Measurements from ENCODE around the gene WFIKKN2.
"Not testable (repeated sequence)": the region's sequence is repeated elsewhere in the genome, so short reads cannot be mapped to it uniquely, and the experiment has no call there.

Gene WFIKKN2

GRCh38 chr17:50835301-50836234, at the start of gene WFIKKN2:
Gene WFIKKN2, plus strand, starts transcription at chr17:50835586. Its CDS starts 352 bp downstream, at chr17:50835938.
- no peak for DNase-seq (ENCODE audit: low read depth)

- peak; percentile 85 for DNase-seq (ENCODE audit: low read depth)
Measured at GRCh38 chr17:50785946-50786570, 49.3 kb upstream of the WFIKKN2 start.

- DNase-seq (ENCODE audit: low read depth): no peak
Measured at GRCh38 chr17:50787106-50787505, 48.3 kb upstream of the WFIKKN2 start.

- DNase-seq (ENCODE audit: low read depth): no peak
Measured at GRCh38 chr17:50790618-50791017, 44.8 kb upstream of the WFIKKN2 start.

GRCh38 chr17:50792132-50792531, 43.3 kb upstream of the WFIKKN2 start:
- no peak for DNase-seq (ENCODE audit: low read depth)

- no peak for DNase-seq (ENCODE audit: low read depth)
Measured at GRCh38 chr17:50793007-50793406, 42.4 kb upstream of the WFIKKN2 start.

- DNase-seq (ENCODE audit: low read depth): no peak
Measured at GRCh38 chr17:50794361-50794760, 41.0 kb upstream of the WFIKKN2 start.

- DNase-seq (ENCODE audit: low read depth): peak; percentile 31
Measured at GRCh38 chr17:50797135-50797810, 38.1 kb upstream of the WFIKKN2 start.

- DNase-seq (ENCODE audit: low read depth): no peak
Measured at GRCh38 chr17:50798424-50799288, 36.7 kb upstream of the WFIKKN2 start.

GRCh38 chr17:50799582-50799981, 35.8 kb upstream of the WFIKKN2 start:
- no peak for DNase-seq (ENCODE audit: low read depth)

- no peak for DNase-seq (ENCODE audit: low read depth)
Measured at GRCh38 chr17:50800196-50800700, 35.1 kb upstream of the WFIKKN2 start.

- no peak for DNase-seq (ENCODE audit: low read depth)
Measured at GRCh38 chr17:50802609-50803571, 32.5 kb upstream of the WFIKKN2 start.

GRCh38 chr17:50803676-50804075, 31.7 kb upstream of the WFIKKN2 start:
- no peak for DNase-seq (ENCODE audit: low read depth)

- not testable (repeated sequence) for DNase-seq (ENCODE audit: low read depth)
Measured at GRCh38 chr17:50804749-50805475, 30.5 kb upstream of the WFIKKN2 start.

GRCh38 chr17:50805486-50805885, 29.9 kb upstream of the WFIKKN2 start:
- no peak for DNase-seq (ENCODE audit: low read depth)

GRCh38 chr17:50806141-50806643, 29.2 kb upstream of the WFIKKN2 start:
- peak; percentile 30 for DNase-seq (ENCODE audit: low read depth)

GRCh38 chr17:50807009-50807408, 28.4 kb upstream of the WFIKKN2 start:
- DNase-seq (ENCODE audit: low read depth): peak; percentile 29

- no peak for DNase-seq (ENCODE audit: low read depth)
Measured at GRCh38 chr17:50807675-50808074, 27.7 kb upstream of the WFIKKN2 start.

GRCh38 chr17:50808413-50808812, 27.0 kb upstream of the WFIKKN2 start:
- no peak for DNase-seq (ENCODE audit: low read depth)

All from iris pigment epithelial cell (primary cell).